GM21619 (cell line): ENCODE measurements around the gene VIT.

Source experiments
- ATAC-seq: cut with Tn5 transposase; IDR thresholded peaks from one replicate; pipeline ENCODE4 v1.9.1; 2021; ENCODE audit not compliant: unreplicated experiment

The VIT gene

DNA sequence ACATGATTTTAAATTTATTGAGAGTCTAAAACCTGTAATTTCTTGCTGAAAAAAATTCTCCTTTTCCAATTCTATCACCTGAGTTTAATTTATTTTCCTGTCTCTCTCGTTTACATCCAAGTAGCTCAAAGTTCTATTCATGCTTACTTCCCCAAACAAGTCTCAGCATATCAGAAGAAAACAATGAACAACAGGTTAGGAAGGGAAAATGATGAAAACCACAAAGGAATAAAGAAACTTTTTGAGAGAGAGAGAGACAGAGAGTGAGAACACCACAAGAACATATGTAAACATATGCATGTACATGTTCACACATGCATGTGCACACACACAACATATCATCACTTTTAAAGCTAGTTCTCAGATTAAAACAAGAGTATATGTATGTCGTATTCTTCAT lies 157.7 kb downstream of the VIT start:
- no peak for ATAC-seq

DNA sequence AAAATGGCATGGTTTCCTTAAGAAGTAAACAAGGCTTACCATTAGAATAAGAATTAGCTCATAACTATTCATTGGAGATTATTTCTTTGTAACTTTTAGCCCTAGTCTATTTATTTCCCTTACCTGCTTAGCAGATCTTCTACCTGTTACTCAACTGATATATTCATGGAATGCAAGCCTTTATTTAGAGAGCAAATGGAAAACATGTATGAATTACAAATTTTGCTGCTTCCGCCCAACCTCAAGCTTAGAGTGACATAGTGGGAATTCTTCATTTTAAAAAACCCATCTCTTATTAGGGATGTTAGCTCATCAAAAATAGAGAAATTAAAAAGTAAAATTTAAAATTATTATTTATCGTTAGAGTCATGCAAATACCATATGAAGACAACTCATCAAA lies 158.9 kb downstream of the VIT start:
- no peak for ATAC-seq

DNA sequence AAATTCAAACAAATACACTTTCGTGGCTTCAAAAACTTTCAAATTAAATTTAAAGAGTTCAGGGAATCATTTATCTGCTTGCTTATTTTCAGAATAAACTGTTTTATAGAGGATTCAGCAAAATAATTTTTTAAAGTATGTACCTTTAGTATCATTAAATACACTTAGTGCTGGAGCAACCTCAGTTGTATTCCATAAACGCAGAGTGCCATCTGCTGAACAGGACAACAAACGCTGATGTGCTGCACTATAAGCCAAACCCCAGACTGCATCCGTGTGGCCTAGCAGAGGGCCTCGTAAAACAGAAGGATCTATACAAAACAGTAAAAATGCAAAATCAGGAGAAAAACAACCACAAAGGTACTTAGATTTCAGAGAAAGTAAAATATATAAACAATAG lies 161.2 kb downstream of the VIT start:
- no peak for ATAC-seq

DNA sequence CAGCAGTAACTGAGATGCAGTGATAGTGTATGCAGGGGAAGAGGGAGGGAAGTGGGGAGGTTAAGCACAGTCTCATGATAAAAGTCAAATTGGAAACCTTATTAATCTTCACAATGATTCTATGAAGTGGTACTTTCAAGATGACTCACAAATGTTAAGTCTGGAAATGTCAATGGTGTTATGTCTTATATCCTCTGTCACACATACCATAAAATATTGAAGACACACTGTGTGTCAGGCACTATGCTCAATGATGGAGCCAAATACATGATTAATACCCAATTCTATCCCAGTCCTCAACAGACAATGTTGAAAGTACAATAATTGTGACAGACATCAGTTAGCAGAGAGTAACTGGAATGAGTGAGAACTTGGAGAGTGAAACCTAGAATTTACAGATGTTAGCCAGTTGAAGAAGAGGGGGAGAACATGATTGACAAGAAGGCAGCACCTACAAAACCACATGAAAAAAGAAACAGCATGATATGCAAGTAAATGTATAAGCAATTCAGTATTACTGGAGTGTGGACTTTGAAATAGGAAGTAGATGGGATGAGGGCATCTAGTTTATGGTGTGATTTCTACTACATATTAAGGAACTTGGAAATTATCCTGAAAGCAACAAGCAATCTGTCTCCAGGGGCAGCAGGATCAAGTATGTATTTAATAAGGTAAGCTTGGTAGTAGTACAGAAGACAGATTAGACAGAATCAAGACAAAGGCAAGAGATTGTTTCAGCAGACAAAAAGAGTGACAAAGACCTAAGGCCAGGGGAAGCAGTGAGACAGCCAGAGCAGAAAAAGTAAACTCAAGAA lies 162.3 kb downstream of the VIT start:
- ATAC-seq: peak; percentile 63

DNA sequence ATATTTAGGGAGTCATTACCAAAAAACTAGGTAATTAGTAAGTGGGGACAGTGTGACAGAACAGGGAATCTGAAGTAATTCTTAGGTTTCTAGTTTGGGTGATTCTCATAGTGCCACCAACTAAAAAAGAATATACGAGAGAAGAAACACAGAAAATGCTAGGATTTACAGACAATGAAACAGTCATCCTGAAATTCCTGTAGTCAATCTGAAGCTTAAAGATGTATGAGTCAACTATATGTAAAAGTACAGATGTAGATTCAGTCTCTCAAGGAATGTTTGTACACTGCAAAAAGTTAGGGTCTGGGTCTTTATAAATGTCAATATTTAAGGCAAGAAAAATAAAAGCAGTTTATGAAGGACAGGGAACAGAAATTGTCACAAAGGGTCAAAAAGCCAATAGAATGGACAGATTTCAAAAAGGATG lies 162.9 kb downstream of the VIT start:
- ATAC-seq: peak; percentile 7

DNA sequence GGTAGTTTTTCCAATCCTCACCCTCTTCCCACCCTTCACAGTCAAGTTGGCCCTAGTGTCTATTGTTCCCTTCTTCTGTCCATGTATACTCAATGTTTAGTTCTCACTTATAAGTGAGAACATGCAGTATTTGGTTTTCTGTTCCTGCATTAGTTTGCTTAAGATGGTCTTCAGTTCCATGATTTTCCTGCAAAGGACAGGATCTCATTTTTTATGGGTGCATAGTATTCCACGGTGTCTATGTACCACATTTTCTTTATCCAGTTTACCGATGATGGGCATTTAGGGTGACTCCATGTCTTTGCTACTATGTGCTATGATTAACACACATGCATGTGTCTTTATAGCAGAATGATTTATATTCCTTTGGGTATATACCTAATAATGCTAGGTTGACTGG lies 165.4 kb downstream of the VIT start:
- ATAC-seq: no peak
